Hippocampal formation (tissue), 2 donors: ENCODE data around the gene DNAAF5.

Source experiments
- DNase-seq, 2 donors: peaks; one replicate each; lab custom pipeline; 2025; lab: John Stamatoyannopoulos, UW

DNAAF5 gene

GRCh38 chr7:707296-708000 lies 19.1 kb upstream of the DNAAF5 start:
- no peak for DNase-seq

- DNase-seq, result no peak
These were observed 16.3 kb upstream of the DNAAF5 start for GRCh38 chr7:710161-710560.

DNA sequence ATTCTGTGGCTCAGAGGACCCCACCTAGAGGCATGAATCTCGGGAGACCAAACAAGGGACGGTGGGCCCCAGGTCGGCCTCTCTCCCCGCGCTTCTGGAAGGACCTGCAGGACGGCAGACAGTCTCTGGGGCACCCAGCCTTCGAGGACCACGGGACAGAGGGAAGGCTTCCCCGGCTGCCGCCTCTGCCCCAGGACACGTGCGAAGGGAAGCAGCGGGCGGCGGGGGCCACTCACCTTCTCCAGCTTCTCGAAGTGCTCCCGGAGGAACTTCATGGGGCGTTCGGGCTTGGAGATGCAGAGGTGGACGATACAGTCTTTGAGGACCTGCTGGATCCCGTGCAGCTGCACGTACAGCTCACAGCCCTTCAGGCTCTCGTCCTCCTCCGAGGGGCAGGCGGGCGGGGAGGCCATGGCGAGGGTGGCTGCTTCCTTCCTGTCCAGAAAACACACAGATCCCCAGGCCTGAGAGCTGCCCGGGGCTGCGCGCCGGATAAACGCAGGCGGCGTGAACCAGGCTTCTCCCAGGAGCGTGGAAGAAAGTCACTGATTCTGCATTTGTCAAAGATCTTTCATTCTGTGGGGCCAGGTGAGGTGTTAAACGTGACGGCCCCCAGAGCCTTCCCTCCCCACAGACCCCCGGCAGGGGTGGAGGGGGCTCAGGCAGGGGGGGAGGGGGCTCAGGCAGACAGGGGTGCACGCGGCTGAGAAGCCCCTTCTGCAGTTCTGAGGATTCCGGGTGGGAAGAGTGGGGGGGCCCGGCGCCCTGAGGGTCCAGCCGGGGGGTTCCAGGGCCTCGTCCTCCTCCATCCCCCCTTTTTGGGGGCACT lies 15.2 kb upstream of the DNAAF5 start:
- DNase-seq, result no peak

GRCh38 chr7:711922-712380 lies 14.5 kb upstream of the DNAAF5 start:
- no peak for DNase-seq

GRCh38 chr7:712381-713138 lies 13.9 kb upstream of the DNAAF5 start:
- DNase-seq, result no peak

DNA sequence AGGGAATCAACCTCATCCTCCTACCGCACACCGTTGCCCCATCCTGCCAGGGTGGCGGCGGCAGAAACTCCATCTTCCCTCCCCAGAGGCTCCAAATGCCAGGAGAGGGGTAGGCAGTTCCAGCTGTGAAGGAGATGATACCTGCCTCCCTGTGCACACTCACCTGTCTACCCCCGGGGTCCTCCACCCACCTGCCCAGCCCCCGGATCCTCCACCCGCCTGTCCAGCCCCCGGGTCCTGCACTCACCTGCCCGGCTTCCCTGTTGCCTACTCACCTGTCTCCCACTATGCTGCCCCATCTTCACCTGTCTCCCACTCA lies 13.4 kb upstream of the DNAAF5 start:
- DNase-seq, result no peak

DNA sequence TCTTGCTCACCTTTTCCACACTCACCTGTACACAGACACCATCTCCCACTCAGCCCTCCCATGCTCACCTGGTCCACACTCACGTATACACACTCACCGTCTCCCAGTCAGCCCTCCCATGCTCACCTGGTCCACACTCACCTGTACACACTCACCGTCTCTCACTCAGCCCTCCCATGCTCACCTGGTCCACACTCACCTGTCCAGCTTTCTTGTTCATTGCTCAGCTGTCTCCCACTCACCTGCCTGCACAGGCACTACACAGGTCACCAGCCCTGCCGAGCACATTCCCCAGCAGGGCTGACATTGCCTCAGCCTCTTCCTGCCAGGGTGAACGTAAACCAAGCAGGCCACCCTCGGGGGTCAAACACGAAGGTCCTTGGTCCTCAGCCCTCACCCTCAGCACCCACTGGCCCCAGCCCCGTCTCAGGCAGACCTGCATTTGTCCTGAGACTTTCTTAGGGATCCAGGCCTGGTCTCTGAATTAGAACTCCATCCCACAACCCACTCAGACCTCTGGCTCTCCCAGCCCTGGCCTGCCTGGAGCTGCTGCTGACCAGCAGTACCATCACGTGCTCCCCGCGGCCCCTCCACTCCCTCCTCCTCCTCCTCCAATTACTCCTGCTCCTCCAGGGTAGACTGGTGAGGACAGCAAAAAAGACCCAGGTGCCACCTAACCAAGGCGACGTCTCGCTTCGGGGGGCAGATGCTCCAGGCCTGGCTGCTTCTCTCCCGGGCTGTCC lies 12.8 kb upstream of the DNAAF5 start:
- DNase-seq, result no peak

DNA sequence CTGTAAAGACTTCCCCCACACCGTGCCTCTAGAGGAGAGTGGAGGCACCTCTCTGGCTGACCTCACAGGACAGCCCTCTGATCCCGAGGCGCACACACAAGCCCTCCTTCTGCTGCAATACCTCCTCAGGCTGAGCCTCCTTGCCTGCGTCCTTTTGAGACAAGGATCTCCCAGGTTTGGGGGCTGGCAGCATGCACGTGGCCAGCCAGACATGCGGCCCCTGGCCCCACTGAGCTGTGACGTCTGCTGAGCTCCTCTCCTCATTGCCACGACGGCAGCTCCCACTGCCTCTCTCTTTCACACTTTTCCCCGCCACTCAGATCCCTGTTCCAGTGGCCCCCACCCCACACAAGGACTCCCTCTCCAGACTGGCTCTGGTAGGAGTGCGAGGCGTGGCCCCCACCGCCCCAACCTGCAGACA lies 12.2 kb upstream of the DNAAF5 start:
- no peak for DNase-seq

- DNase-seq, result no peak
These were observed 10.3 kb upstream of the DNAAF5 start for GRCh38 chr7:716222-716621.

DNA sequence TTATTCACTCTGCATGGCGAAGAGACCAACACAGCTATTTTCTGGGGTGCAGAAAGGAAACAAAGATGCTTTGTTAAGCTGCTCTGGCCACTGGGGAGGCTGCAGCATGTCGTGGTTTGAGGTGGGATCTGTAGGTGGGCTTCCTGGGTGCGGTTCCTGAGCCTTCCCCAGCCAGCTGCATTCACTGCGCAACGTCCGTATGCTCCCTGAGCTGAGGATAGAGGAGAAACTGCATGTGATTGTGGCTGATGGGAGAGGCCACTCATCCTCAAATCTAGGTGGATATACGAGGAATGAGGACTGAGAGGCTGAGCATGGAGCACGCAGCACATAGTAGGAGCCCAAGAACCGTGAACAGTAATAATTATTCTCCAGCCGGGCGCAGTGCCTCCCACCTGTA lies 9.9 kb upstream of the DNAAF5 start:
- DNase-seq, result no peak

DNA sequence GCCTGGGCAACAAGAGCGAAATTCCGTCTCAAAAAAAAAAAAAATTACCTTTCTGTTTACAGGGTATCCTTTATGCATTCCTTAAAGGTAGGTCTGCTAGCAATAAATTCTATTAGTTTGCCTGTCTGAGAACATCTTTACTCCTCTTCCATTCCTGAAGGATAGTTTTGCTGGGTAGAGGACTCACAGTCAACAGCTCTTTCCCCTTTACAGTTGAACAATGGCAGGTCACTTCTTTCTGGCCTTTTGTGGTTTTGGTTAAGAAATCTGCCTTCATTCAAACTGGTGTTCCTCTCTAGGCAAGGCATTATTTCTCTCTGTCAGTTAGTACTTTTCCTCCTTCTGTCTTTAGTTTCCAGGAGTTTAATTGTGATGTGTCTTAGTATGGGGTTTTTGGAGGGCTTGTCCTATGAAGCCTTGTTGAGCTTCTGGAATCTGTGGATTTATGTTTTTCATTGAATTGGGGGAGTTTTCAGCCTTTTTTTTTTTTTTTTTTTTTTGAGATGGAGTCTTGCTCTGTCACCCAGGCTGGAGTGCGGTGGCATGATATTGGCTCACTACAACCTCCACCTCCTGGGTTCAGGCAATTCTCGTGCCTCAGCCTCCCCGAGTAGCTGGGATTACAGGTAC lies 4.8 kb upstream of the DNAAF5 start:
- no peak for DNase-seq

DNA sequence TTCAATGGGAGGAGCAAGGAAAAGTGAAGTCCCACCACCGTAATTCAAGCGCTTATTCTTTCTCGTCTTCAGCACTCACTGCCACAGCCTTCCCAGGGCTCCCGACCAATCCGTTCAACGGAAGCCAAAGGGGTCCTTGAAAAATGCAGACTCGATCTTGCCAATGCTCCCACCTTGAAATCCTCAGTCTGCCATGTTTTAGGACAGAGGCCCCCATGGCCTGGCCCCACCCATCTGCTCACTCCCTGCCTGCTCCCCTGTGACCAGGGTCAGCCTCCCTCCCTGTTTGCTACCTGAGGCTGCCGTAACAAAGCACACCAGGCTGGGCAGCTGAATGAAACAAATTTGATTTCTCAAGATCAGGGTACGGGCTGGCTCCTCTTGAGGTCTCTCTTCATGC lies 3.0 kb upstream of the DNAAF5 start:
- no peak for DNase-seq

GRCh38 chr7:724298-724697 lies 2.2 kb upstream of the DNAAF5 start:
- DNase-seq, result no peak

DNA sequence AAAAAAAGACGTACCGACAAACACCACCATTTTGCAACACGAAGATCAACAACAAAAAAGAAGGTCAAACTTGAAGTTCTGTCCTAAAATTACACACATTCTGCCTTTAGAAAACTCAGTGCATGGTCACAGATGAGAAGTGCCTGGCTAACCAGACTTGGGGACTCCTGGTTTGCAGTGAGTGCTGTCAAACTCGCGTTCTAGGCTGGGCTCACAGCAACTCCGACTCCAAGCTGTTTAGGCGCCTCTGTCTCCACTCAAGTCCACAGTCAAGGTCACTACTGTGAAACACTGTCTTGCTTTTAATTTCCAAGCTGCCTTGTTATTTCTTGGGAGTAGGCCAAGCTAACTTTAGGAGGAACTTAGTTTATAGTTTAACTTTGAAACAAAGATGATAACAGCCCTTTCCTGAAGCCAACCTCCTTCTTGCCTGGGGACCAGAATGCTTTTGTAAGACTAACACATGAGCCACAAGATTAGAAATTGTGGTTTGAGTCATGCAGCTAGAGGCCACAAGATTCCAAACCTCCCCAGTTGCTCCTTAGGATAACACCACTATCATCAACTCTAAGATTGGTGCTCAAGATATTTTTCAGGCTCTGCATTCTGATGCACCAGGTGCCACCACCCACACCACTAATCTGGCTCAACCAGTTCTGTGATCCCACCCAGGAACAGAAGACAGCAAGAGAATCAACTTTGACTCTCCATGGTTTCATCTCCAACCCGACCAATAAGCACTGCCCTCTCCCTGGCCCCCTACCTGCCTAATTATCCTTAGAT lies 1.1 kb upstream of the DNAAF5 start:
- no peak for DNase-seq

- DNase-seq, result no peak
These were observed 280 bp downstream of the DNAAF5 start for GRCh38 chr7:726854-727103.

DNA sequence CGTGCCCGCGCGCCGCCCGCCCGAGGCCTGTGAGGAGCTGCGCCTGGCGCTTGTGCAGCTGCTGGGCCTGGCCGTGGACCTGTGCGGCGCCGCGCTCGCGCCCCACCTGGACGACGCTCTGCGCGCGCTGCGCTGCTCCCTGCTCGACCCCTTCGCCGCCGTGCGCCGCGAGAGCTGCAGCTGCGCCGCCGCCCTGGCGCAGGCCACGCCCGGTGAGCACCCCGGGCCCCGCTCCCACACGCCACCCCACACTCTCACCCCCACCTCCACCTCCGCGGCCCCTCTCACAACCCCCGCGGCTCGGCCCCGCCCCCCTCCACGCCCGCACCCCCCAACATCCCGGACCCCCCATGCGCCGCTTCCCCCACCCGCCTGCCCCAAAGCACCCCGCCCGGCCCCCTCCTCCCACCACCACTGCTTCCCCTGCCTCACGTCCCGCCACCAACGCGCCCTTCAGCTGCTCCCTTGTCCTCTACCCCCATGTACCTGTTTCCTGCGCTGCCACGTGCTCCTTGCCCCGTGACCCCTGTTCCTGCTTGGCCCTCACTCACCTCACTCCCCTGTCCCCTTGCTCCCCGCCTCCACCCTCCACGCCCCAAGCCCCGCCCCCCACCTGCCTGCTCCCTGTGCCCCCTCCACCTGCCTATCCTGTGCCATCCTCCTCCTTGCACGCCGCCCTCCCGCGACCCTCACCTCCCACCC lies 756 bp downstream of the DNAAF5 start, which contains the start of gene PRKAR1B:
Gene PRKAR1B, minus strand, starts transcription at position 178 of the 702 bp plus-strand sequence. CDS start 15,776 bp downstream, outside the sequence.
- DNase-seq, result no peak

DNA sequence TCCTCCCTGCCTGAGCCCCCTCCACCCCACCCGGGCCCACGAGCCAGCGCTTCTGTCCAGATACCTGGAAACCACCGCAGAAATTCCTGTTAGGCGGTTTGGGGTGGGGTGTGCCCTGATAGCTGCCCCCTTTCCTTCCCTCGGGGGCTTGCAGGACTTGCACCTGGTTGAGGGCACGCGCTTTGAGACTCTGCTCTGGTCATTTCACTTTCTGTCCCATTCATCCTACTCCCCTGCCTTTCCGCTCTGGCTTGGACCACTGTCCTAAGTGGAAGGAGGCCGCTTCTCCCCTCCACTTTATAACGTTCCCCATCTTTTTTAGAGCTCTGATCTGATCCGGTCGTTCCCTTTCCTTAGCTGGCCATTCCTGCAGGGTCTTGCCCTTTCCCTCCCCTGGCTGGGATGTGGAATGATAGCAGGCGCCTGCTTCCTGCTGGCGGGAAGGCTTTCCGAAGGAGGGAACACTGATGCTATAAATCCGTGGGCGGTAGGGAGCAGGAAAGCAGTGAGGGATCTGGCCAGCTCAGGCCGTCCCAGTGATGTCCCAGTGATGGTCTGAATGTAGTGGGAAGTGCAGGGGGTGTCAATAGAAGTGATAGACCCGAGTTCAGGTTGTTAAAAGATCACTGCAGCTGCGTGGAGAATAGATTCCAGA lies 1.4 kb downstream of the DNAAF5 start:
- no peak for DNase-seq

GRCh38 chr7:728602-729001 lies 2.1 kb downstream of the DNAAF5 start:
- no peak for DNase-seq

DNA sequence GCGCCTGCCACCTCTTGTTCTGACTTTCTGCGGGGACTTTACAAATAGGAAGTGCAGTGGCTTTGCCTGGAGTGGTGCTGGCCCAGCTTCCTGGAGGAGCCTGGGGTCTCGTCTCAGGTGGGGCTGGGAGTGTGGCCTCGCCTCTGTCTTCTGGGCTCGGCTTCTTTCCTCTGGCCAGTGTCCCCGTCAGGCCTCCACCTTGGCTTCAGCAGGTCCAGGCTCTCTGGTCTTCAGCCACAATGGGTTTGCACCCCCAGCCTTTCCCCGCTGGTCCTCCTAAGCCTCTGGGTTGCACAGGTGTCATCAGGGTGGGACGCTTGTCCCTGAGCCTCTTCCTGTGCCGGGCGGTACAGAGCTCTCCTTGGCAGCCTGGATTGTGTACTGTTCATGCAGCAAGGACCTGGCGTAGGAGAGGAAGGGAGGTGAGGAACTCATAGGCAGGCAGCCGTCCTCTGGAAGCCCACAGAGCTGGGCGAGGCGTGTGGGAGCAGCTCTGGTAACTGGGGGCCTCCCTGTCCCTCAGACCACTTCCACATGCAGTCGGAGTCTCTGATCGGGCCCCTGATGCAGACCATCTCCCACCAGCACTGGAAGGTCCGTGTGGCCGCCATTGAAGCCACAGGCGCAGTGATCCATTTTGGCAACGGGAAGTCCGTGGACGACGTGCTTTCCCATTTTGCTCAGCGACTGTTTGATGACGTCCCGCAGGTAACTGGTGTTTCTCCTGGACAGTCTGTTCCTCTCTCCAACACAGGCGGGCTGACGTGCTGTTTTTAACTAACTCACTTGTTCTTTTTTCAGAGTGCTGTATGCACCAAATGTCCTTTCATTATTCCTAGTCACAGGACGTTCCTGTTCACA lies 2.9 kb downstream of the DNAAF5 start:
- DNase-seq, result no peak
